ENCODE data around the gene LTBP3. TPM values are rescaled to one million over a fixed set of nuclear protein-coding genes. Genes with fewer than 3 reads are reported as not detected.
A peak's percentile ranks its signal among the peaks of the same experiment; 100 is the strongest.

Gene LTBP3
- total and polyA plus RNA-seq, 9 of the 15 experiments (the other 6 are each of a cell fraction or from before 2014, with no cell fraction given), result 0.06 to 20.5 (median 4.8) TPM

- TF ChIP-seq ZNF407 (IDR thresholded peaks at IDR 0.05; ENCODE audit: low read depth), result no peak
- TF ChIP-seq, protein P1, sequence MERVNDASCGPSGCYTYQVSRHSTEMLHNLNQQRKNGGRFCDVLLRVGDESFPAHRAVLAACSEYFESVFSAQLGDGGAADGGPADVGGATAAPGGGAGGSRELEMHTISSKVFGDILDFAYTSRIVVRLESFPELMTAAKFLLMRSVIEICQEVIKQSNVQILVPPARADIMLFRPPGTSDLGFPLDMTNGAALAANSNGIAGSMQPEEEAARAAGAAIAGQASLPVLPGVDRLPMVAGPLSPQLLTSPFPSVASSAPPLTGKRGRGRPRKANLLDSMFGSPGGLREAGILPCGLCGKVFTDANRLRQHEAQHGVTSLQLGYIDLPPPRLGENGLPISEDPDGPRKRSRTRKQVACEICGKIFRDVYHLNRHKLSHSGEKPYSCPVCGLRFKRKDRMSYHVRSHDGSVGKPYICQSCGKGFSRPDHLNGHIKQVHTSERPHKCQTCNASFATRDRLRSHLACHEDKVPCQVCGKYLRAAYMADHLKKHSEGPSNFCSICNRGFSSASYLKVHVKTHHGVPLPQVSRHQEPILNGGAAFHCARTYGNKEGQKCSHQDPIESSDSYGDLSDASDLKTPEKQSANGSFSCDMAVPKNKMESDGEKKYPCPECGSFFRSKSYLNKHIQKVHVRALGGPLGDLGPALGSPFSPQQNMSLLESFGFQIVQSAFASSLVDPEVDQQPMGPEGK (CRISPR knock-in tag; IDR thresholded peaks at IDR 0.05; ENCODE audit: borderline replicate concordance), result peak; percentile 71; the same call in 1 of the 2 replicates
- TF ChIP-seq FOXO4 (CRISPR knock-in tag; IDR thresholded peaks at IDR 0.05), result peak; percentile 86
- TF ChIP-seq, protein P2, sequence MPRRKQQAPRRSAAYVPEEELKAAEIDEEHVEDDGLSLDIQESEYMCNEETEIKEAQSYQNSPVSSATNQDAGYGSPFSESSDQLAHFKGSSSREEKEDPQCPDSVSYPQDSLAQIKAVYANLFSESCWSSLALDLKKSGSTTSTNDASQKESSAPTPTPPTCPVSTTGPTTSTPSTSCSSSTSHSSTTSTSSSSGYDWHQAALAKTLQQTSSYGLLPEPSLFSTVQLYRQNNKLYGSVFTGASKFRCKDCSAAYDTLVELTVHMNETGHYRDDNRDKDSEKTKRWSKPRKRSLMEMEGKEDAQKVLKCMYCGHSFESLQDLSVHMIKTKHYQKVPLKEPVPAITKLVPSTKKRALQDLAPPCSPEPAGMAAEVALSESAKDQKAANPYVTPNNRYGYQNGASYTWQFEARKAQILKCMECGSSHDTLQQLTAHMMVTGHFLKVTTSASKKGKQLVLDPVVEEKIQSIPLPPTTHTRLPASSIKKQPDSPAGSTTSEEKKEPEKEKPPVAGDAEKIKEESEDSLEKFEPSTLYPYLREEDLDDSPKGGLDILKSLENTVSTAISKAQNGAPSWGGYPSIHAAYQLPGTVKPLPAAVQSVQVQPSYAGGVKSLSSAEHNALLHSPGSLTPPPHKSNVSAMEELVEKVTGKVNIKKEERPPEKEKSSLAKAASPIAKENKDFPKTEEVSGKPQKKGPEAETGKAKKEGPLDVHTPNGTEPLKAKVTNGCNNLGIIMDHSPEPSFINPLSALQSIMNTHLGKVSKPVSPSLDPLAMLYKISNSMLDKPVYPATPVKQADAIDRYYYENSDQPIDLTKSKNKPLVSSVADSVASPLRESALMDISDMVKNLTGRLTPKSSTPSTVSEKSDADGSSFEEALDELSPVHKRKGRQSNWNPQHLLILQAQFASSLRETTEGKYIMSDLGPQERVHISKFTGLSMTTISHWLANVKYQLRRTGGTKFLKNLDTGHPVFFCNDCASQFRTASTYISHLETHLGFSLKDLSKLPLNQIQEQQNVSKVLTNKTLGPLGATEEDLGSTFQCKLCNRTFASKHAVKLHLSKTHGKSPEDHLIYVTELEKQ (CRISPR knock-in tag; IDR thresholded peaks at IDR 0.05), result no peak
- no peak for TF ChIP-seq ZNF766 (CRISPR knock-in tag; conservative IDR thresholded peaks at IDR 0.05)
- TF ChIP-seq MBD1 (CRISPR knock-in tag; IDR thresholded peaks at IDR 0.05), result no peak
- 0 out of 2 replicates have a peak, but pooled peaks have one; percentile 66 for TF ChIP-seq ZNF77 (CRISPR knock-in tag; IDR thresholded peaks at IDR 0.05)
- no peak for TF ChIP-seq ZNF282 (CRISPR knock-in tag; IDR thresholded peaks at IDR 0.05)
- no peak for TF ChIP-seq SMARCA5 (IDR thresholded peaks at IDR 0.05)
Observed at GRCh38 chr11:65503949-65504673, 54.0 kb downstream of the LTBP3 start (continued).
